Endodermal cell (in vitro differentiated cells): ENCODE measurements around the gene PHLPP1. TPM values are rescaled to one million over a fixed set of nuclear protein-coding genes. Genes with fewer than 3 reads are reported as not detected.

ENCODE experiments used
- DNase-seq: peaks from one replicate; pipeline ENCODE4 v3.0.0-alpha.2; 2017
- H3K27ac ChIP-seq: 2 replicates; pipeline ENCODE4 v1.5.1; 2013; ENCODE audit warnings: mild to moderate bottlenecking, low read depth, low read length, moderate library complexity
- H3K27me3 ChIP-seq: 2 replicates; pipeline ENCODE4 v1.6.1; 2013; ENCODE audit warnings: mild to moderate bottlenecking, low read length, moderate library complexity; ENCODE audit not compliant: insufficient read depth, control insufficient read depth, poor library complexity, severe bottlenecking
- H3K36me3 ChIP-seq: 2 replicates; pipeline ENCODE4 v1.7.0; 2013; ENCODE audit warnings: mild to moderate bottlenecking, low read length, moderate library complexity; ENCODE audit not compliant: control insufficient read depth, insufficient read depth
- H3K4me1 ChIP-seq: one replicate; pipeline ENCODE4 v1.7.0; 2013; ENCODE audit warnings: low read length; ENCODE audit not compliant: control insufficient read depth, insufficient read depth
- H3K4me3 ChIP-seq: 2 replicates; pipeline ENCODE4 v1.5.1; 2013; ENCODE audit warnings: mild to moderate bottlenecking, low read length, moderate library complexity
- H3K9ac ChIP-seq: 2 replicates; pipeline ENCODE4 v1.6.1; 2013; ENCODE audit warnings: mild to moderate bottlenecking, low read length, moderate library complexity; ENCODE audit not compliant: poor library complexity, severe bottlenecking; ENCODE audit errors: extremely low read depth
- H3K9me3 ChIP-seq: 2 replicates; pipeline ENCODE4 v1.6.1; 2013; ENCODE audit warnings: mild to moderate bottlenecking, low read length, moderate library complexity; ENCODE audit not compliant: control insufficient read depth
- H3K27ac Mint-ChIP-seq: 2 replicates; pipeline ENCODE4 v1.8.0; 2020; ENCODE audit warnings: mixed read lengths
- H3K27me3 Mint-ChIP-seq: 2 replicates; pipeline ENCODE4 v1.8.0; 2021; ENCODE audit warnings: mild to moderate bottlenecking, mixed read lengths; ENCODE audit not compliant: insufficient read depth
- H3K36me3 Mint-ChIP-seq: 2 replicates; pipeline ENCODE4 v1.8.0; 2020; ENCODE audit warnings: low read depth, mixed read lengths
- H3K4me1 Mint-ChIP-seq: 2 replicates; pipeline ENCODE4 v1.8.0; 2020; ENCODE audit warnings: mixed read lengths
- H3K4me3 Mint-ChIP-seq: 2 replicates; pipeline ENCODE4 v1.8.0; 2020; ENCODE audit warnings: mild to moderate bottlenecking, moderate library complexity, mixed read lengths
- H3K9me3 Mint-ChIP-seq: 2 replicates; pipeline ENCODE4 v1.8.0; 2020; ENCODE audit warnings: mild to moderate bottlenecking, mixed read lengths
- CTCF ChIP-seq: fragments of 200-600 bp; sonication (generic); conservative IDR thresholded peaks from 2 replicates; pipeline ENCODE4 v1.5.0; 2021; ENCODE audit warnings: antibody characterized with exemption, mild to moderate bottlenecking
- WGBS, 2 experiments: methylation state at CpG; one replicate each; pipeline versions ENCODE4 v1.1.5 to v1.1.7; 2013; ENCODE audit warnings: missing lambda C conversion rate in 2 of 2, mixed read lengths in 1 of 2; ENCODE audit not compliant: insufficient coverage in 1 of 2, insufficient read length in 1 of 2; 5-methylcytosine and 5-hydroxymethylcytosine counted together
- total RNA-seq, 2 donors: library from RNA; stranded (reverse); fragmentation: NEBNext Ultra II Directional in 1 of 2; extraction: Animal tissue kit (Norgen Biotek cat#: 25700) in 1 of 2; gene quantifications; 2 replicates in 1 of 2; 3 replicates in 1 of 2; pipeline ENCODE4 v1.2.1, GENCODE V29; 2021

Gene PHLPP1
- total RNA-seq, 2 donors from 2014 or later, result 19.8 to 28.1 TPM

DNA sequence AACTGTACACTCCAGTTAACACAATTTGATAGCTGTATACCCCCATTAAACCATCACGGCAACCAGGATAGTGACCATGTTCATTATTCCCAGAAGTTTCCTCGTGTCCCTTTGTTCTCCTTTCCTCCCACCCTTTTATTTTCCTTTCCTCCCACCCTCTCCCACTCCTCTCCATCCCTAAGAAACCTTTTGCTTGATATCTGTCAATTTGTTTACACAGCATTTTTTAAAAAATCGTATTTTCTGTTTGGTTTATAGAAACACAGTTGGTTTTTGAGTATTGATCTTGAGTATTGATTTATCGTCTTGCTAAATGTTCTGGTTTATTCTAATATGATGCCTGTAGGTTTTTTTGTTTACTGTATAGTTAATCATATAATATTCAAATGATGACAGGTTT lies 119.4 kb downstream of the PHLPP1 start:
- Histone ChIP-seq H3K4me3 (no peak overlapping the region), H3K27ac (no peak overlapping the region), H3K4me1 (no peaks in the 10 kb centered on the region), H3K9me3 (no peaks in the 10 kb centered on the region), H3K9ac (no peak overlapping the region), H3K27me3 (no peaks in the 10 kb centered on the region), H3K36me3 (peaks cover 4% of the 10 kb centered on the region)
- DNase-seq, result no peak
- TF ChIP-seq CTCF, result no peak
- H3K27me3 Mint-ChIP-seq, result no peaks in the 10 kb centered on the region
- peaks cover 28% of the 10 kb centered on the region for H3K4me1 Mint-ChIP-seq
- peaks cover 14% of the 10 kb centered on the region for H3K36me3 Mint-ChIP-seq
- H3K27ac Mint-ChIP-seq, result no peak overlapping the region
- H3K9me3 Mint-ChIP-seq, result peaks cover 3% of the 10 kb centered on the region
- no peak overlapping the region for H3K4me3 Mint-ChIP-seq
- 92% methylated on average over 2 to 4 of the region's 4 CpGs for WGBS, 2 experiments

DNA sequence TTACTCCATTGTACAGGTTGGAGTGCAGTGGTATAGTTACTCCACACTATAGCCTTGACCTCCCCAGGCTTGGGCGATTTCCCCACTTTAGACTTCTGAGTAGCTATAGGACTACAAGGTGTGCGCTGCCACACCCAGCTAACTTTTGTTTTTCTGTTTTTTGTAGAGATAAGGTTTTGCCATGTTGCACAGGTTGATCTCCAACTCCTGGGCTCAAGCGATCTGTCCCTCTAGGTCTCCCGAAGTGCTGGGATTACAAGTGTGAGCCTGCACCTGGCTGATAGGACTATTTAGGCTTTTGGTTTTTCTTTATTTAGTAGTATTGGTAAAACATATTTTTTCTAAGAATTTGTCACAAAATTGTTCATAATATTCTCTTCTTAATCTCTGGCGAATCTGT lies 121.7 kb downstream of the PHLPP1 start:
- Histone ChIP-seq H3K27me3 (no peaks in the 10 kb centered on the region), H3K27ac (no peak overlapping the region), H3K9ac (no peak overlapping the region), H3K4me1 (no peaks in the 10 kb centered on the region), H3K36me3 (no peaks in the 10 kb centered on the region), H3K9me3 (no peaks in the 10 kb centered on the region), H3K4me3 (no peak overlapping the region)
- Mint-ChIP-seq H3K4me1 (peaks cover 23% of the 10 kb centered on the region), H3K9me3 (peaks cover 3% of the 10 kb centered on the region), H3K36me3 (peaks cover 4% of the 10 kb centered on the region), H3K27me3 (no peaks in the 10 kb centered on the region), H3K4me3 (no peak overlapping the region), H3K27ac (no peak overlapping the region)
- WGBS, 2 experiments, result 98% methylated on average over 4 of the region's 5 CpGs; no CpG with 5 or more reads in 1 of the 2 experiments
- no peak for TF ChIP-seq CTCF
- DNase-seq, result no peak

GRCh38 chr18:62838475-62839098 lies 123.2 kb downstream of the PHLPP1 start:
- no peak for DNase-seq
- no peak overlapping the region for H3K9ac ChIP-seq
- no peak for TF ChIP-seq CTCF
- no peaks in the 10 kb centered on the region for H3K27me3 Mint-ChIP-seq
- peak overlapping the region; percentile 61 for H3K27ac Mint-ChIP-seq
- peaks cover 21% of the 10 kb centered on the region for H3K4me1 Mint-ChIP-seq
- no peaks in the 10 kb centered on the region for H3K36me3 ChIP-seq
- 48% methylated on average over 1 of the region's 1 CpG; no CpG with 5 or more reads in 1 of the 2 experiments for WGBS, 2 experiments
- no peaks in the 10 kb centered on the region for H3K9me3 ChIP-seq
- no peaks in the 10 kb centered on the region for H3K27me3 ChIP-seq
- no peak overlapping the region for H3K4me3 Mint-ChIP-seq
- H3K4me3 ChIP-seq, result no peak overlapping the region
- H3K27ac ChIP-seq, result peak overlapping the region; percentile 5
- H3K4me1 ChIP-seq, result no peaks in the 10 kb centered on the region
- peaks cover 3% of the 10 kb centered on the region for H3K9me3 Mint-ChIP-seq
- H3K36me3 Mint-ChIP-seq, result peaks cover 4% of the 10 kb centered on the region
